HG03354 (cell line): ENCODE results near the gene TPP2.

Experiments used
- ATAC-seq: cut with Tn5 transposase; IDR thresholded peaks from one replicate; pipeline ENCODE4 v1.9.1; 2021; ENCODE audit warnings: mild to moderate bottlenecking; ENCODE audit not compliant: unreplicated experiment, poor library complexity, severe bottlenecking

Gene TPP2

GRCh38 chr13:102596147-102597028 is at the start of gene TPP2:
Gene TPP2, plus strand, starts transcription at chr13:102596986. Its CDS starts 53 bp downstream, at chr13:102597039.
- ATAC-seq: peak; percentile 78

GRCh38 chr13:102548811-102549210 is 48.0 kb upstream of the TPP2 start:
- no peak for ATAC-seq

GRCh38 chr13:102550507-102550906 is 46.3 kb upstream of the TPP2 start:
- ATAC-seq: no peak

- ATAC-seq: peak; percentile 76
Observed at GRCh38 chr13:102555914-102556553, 40.8 kb upstream of the TPP2 start.

GRCh38 chr13:102556806-102557205 is 40.0 kb upstream of the TPP2 start:
- ATAC-seq: no peak

GRCh38 chr13:102558029-102558428 is 38.8 kb upstream of the TPP2 start:
- no peak for ATAC-seq

GRCh38 chr13:102561933-102562332 is 34.9 kb upstream of the TPP2 start:
- ATAC-seq: no peak

GRCh38 chr13:102563267-102563666 is 33.5 kb upstream of the TPP2 start:
- no peak for ATAC-seq

GRCh38 chr13:102564564-102564963 is 32.2 kb upstream of the TPP2 start:
- no peak for ATAC-seq

- no peak for ATAC-seq
Observed at GRCh38 chr13:102566513-102566912, 30.3 kb upstream of the TPP2 start.

- no peak for ATAC-seq
Observed at GRCh38 chr13:102567857-102568256, 28.9 kb upstream of the TPP2 start.

GRCh38 chr13:102569488-102569887 is 27.3 kb upstream of the TPP2 start:
- ATAC-seq: no peak

- no peak for ATAC-seq
Observed at GRCh38 chr13:102571075-102571474, 25.7 kb upstream of the TPP2 start.

GRCh38 chr13:102572323-102572722 is 24.5 kb upstream of the TPP2 start:
- ATAC-seq: no peak

- peak; percentile 80 for ATAC-seq
Observed at GRCh38 chr13:102580552-102581169, 16.1 kb upstream of the TPP2 start.

GRCh38 chr13:102582256-102582655 is 14.5 kb upstream of the TPP2 start:
- ATAC-seq: no peak

GRCh38 chr13:102584434-102584833 is 12.4 kb upstream of the TPP2 start:
- peak; percentile 56 for ATAC-seq

GRCh38 chr13:102586615-102587014 is 10.2 kb upstream of the TPP2 start:
- no peak for ATAC-seq

- no peak for ATAC-seq
Observed at GRCh38 chr13:102587916-102588315, 8.9 kb upstream of the TPP2 start.

GRCh38 chr13:102589301-102589822 is 7.4 kb upstream of the TPP2 start:
- ATAC-seq: no peak
